ENCODE measurements around the gene ARID4B. TPM values are rescaled to one million over a fixed set of nuclear protein-coding genes. Genes with fewer than 3 reads are reported as not detected.

Gene ARID4B
- polyA plus RNA-seq, 1 donor from 2014 or later = 49.3 TPM

DNA sequence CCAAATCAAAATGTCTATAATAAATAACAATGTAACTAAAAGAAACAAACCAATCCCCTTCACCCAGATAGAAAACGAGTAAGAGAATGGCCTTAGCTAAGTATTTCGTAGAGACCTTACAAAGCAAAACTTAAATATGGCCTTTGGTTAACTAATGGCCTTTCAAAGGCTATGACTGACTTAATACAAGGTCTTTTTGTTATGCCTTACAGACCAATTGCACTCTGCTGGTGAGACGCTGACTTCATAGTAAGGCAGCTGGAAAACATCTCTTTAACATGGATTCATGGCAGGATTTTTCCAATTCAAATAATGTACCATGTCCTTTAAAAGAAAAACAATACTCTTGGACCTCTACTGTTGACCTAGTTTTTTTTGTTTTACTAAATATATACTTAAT, 23.5 kb upstream of the ARID4B start:
- H3K4me3 ChIP-seq (ENCODE audit: low read length) = no peak overlapping the region
- H4K20me1 ChIP-seq (ENCODE audit: insufficient read depth) = no peaks in the 10 kb centered on the region
- no peaks in the 10 kb centered on the region for H3K9me2 ChIP-seq (ENCODE audit: insufficient read depth, low read length)
- no peak overlapping the region for H3K27ac ChIP-seq (ENCODE audit: low read length)
- H3K36me3 ChIP-seq (ENCODE audit: insufficient read depth, low read length) = no peaks in the 10 kb centered on the region
- H2AFZ ChIP-seq (ENCODE audit: low read depth, low read length) = no peak overlapping the region
- H3K4me2 ChIP-seq (ENCODE audit: low read length) = no peak overlapping the region
- no peak overlapping the region for H3K9ac ChIP-seq (ENCODE audit: low read length)
- H3K79me2 ChIP-seq (replicated peaks; ENCODE audit: insufficient read depth, low read length) = no peaks in the 10 kb centered on the region
- TF ChIP-seq EP300 (conservative IDR thresholded peaks at IDR 0.05; ENCODE audit: poor library complexity, severe bottlenecking) (no peak), TAF1 (IDR thresholded peaks at IDR 0.05; ENCODE audit: low read depth) (no peak), SMC3 (conservative IDR thresholded peaks at IDR 0.05; ENCODE audit: poor library complexity) (no peak), MXI1 (conservative IDR thresholded peaks at IDR 0.05; ENCODE audit: poor library complexity, severe bottlenecking) (no peak), POLR2AphosphoS5 (IDR thresholded peaks at IDR 0.05) (no peak), RAD21 (conservative IDR thresholded peaks at IDR 0.05) (no peak), EZH2 (IDR thresholded peaks at IDR 0.05; ENCODE audit: borderline replicate concordance, insufficient read depth, low read length, poor library complexity, severe bottlenecking) (no peak)
- TF ChIP-seq, protein P1, sequence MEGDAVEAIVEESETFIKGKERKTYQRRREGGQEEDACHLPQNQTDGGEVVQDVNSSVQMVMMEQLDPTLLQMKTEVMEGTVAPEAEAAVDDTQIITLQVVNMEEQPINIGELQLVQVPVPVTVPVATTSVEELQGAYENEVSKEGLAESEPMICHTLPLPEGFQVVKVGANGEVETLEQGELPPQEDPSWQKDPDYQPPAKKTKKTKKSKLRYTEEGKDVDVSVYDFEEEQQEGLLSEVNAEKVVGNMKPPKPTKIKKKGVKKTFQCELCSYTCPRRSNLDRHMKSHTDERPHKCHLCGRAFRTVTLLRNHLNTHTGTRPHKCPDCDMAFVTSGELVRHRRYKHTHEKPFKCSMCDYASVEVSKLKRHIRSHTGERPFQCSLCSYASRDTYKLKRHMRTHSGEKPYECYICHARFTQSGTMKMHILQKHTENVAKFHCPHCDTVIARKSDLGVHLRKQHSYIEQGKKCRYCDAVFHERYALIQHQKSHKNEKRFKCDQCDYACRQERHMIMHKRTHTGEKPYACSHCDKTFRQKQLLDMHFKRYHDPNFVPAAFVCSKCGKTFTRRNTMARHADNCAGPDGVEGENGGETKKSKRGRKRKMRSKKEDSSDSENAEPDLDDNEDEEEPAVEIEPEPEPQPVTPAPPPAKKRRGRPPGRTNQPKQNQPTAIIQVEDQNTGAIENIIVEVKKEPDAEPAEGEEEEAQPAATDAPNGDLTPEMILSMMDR (IDR thresholded peaks at IDR 0.05; ENCODE audit: poor library complexity, severe bottlenecking) = no peak
- TF ChIP-seq, protein P2, sequence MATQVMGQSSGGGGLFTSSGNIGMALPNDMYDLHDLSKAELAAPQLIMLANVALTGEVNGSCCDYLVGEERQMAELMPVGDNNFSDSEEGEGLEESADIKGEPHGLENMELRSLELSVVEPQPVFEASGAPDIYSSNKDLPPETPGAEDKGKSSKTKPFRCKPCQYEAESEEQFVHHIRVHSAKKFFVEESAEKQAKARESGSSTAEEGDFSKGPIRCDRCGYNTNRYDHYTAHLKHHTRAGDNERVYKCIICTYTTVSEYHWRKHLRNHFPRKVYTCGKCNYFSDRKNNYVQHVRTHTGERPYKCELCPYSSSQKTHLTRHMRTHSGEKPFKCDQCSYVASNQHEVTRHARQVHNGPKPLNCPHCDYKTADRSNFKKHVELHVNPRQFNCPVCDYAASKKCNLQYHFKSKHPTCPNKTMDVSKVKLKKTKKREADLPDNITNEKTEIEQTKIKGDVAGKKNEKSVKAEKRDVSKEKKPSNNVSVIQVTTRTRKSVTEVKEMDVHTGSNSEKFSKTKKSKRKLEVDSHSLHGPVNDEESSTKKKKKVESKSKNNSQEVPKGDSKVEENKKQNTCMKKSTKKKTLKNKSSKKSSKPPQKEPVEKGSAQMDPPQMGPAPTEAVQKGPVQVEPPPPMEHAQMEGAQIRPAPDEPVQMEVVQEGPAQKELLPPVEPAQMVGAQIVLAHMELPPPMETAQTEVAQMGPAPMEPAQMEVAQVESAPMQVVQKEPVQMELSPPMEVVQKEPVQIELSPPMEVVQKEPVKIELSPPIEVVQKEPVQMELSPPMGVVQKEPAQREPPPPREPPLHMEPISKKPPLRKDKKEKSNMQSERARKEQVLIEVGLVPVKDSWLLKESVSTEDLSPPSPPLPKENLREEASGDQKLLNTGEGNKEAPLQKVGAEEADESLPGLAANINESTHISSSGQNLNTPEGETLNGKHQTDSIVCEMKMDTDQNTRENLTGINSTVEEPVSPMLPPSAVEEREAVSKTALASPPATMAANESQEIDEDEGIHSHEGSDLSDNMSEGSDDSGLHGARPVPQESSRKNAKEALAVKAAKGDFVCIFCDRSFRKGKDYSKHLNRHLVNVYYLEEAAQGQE (IDR thresholded peaks at IDR 0.05; ENCODE audit: borderline replicate concordance) = no peak
- H3F3A ChIP-seq (ENCODE audit: insufficient read depth, low read length, poor library complexity, severe bottlenecking) = no peaks in the 10 kb centered on the region
- no peaks in the 10 kb centered on the region for H3K27me3 ChIP-seq (ENCODE audit: insufficient read depth, low read depth, low read length)
- no peaks in the 10 kb centered on the region for H3K9me3 ChIP-seq (ENCODE audit: low read length)

DNA sequence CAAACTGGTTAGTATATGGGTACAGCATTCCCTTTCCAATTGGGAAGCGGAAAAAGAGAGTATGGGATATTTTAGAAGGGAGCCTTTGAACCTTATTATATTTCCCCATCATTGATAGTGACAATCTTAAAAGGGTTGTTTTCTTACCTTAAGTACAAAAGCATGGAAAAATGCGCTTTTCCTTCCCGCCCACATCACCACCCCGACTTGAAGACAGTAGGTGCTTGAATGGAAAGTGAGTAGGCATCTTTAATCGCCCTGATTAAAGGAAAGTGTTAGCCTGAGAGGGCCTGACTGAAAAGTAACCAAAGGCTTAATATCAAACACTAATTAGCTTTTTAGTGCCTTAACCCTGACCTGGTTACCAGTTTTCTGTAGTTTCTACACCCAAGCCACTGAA, 15.7 kb upstream of the ARID4B start:
- Histone ChIP-seq H3K36me3 (ENCODE audit: insufficient read depth, low read length) (peaks cover 4% of the 10 kb centered on the region), H3K27ac (ENCODE audit: low read length) (no peak overlapping the region), H3K27me3 (ENCODE audit: insufficient read depth, low read depth, low read length) (no peaks in the 10 kb centered on the region), H2AFZ (ENCODE audit: low read depth, low read length) (no peak overlapping the region), H3K4me2 (ENCODE audit: low read length) (no peak overlapping the region), H3F3A (ENCODE audit: insufficient read depth, low read length, poor library complexity, severe bottlenecking) (no peaks in the 10 kb centered on the region), H3K9me2 (ENCODE audit: insufficient read depth, low read length) (no peaks in the 10 kb centered on the region), H3K9ac (ENCODE audit: low read length) (no peak overlapping the region), H3K4me3 (ENCODE audit: low read length) (no peak overlapping the region), H3K79me2 (replicated peaks; ENCODE audit: insufficient read depth, low read length) (no peaks in the 10 kb centered on the region), H3K9me3 (ENCODE audit: low read length) (no peaks in the 10 kb centered on the region), H4K20me1 (ENCODE audit: insufficient read depth) (no peaks in the 10 kb centered on the region)
- TF ChIP-seq, protein P2 (IDR thresholded peaks at IDR 0.05; ENCODE audit: borderline replicate concordance) = no peak
- TF ChIP-seq EP300 (conservative IDR thresholded peaks at IDR 0.05; ENCODE audit: poor library complexity, severe bottlenecking) (no peak), RAD21 (conservative IDR thresholded peaks at IDR 0.05) (no peak), SMC3 (conservative IDR thresholded peaks at IDR 0.05; ENCODE audit: poor library complexity) (no peak), TAF1 (IDR thresholded peaks at IDR 0.05; ENCODE audit: low read depth) (no peak), POLR2AphosphoS5 (IDR thresholded peaks at IDR 0.05) (no peak), EZH2 (IDR thresholded peaks at IDR 0.05; ENCODE audit: borderline replicate concordance, insufficient read depth, low read length, poor library complexity, severe bottlenecking) (no peak), MXI1 (conservative IDR thresholded peaks at IDR 0.05; ENCODE audit: poor library complexity, severe bottlenecking) (no peak)
- TF ChIP-seq, protein P1 (IDR thresholded peaks at IDR 0.05; ENCODE audit: poor library complexity, severe bottlenecking) = no peak

All from neural cell (in vitro differentiated cells).